PC-3 (cell line): ENCODE results near the gene SULF2.

Experiments
- EZH2 ChIP-seq: fragments of 300-600 bp; sonication (generic); IDR thresholded peaks from one replicate; pipeline ENCODE4 v1.6.1; 2017; ENCODE audit warnings: antibody characterized with exemption, mild to moderate bottlenecking, low read length; ENCODE audit not compliant: unreplicated experiment
- TF ChIP-seq, protein P1 (sequence below): fragments of 300-600 bp; sonication (generic); conservative IDR thresholded peaks from 2 replicates; pipeline ENCODE4 v1.5.1; 2017; ENCODE audit warnings: antibody characterized with exemption, low read depth, mild to moderate bottlenecking, low read length

DNA sequence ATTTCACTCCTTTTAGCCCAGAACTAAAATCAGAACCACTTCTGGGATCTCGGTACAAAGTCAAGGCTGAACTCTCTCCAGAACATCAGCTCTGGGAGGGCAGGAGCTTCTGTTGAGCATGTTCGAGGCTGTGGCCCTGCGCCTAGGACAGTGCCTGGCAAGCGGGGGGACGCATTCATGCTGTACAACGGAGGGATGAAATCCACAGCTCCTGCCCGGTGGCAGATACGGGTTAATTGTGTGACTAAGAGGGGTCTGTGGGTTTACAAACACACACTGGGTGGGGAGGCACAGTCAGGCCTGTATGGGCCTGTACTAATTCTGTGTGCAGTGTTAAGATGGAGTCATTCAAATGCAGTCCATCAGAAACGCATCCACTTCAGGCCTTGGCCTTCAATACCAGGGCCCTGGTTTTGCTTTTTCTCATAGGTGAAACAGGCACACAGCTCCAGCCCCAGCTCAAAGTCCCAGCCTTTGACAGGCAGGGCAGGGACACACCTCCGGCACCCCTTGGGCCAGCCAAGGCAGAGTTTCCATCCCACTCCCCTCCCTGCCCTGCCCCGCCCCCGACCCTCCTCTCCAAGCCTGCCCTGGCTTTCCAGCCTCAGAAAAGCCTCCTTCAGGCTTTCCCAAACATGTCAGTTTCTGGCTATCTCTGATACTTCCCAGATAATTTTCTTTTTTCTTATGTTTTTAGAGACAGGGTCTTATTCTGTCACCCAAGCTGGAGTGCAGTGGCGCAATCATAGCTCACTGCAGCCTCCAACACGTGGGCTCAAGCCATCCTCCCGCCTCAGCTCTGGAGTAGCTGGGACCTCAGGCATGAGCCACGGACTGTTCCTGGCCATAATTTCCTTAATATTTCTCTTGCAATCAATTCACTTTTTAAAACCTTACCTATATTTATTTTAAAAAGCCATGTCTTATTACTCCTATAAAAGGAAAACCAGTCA, 109.8 kb downstream of the SULF2 start:
- TF ChIP-seq EZH2, result no peak
- TF ChIP-seq, protein P1, sequence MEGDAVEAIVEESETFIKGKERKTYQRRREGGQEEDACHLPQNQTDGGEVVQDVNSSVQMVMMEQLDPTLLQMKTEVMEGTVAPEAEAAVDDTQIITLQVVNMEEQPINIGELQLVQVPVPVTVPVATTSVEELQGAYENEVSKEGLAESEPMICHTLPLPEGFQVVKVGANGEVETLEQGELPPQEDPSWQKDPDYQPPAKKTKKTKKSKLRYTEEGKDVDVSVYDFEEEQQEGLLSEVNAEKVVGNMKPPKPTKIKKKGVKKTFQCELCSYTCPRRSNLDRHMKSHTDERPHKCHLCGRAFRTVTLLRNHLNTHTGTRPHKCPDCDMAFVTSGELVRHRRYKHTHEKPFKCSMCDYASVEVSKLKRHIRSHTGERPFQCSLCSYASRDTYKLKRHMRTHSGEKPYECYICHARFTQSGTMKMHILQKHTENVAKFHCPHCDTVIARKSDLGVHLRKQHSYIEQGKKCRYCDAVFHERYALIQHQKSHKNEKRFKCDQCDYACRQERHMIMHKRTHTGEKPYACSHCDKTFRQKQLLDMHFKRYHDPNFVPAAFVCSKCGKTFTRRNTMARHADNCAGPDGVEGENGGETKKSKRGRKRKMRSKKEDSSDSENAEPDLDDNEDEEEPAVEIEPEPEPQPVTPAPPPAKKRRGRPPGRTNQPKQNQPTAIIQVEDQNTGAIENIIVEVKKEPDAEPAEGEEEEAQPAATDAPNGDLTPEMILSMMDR, result no peak
